ENCODE data around the gene HRK. TPM values are rescaled to one million over a fixed set of nuclear protein-coding genes. Genes with fewer than 3 reads are reported as not detected.

Gene HRK
- total and polyA plus RNA-seq, 2 of the 13 experiments (the other 11 are each of a cell fraction or from before 2014, with no cell fraction given), result 0.02 TPM; not detected in 1

DNA sequence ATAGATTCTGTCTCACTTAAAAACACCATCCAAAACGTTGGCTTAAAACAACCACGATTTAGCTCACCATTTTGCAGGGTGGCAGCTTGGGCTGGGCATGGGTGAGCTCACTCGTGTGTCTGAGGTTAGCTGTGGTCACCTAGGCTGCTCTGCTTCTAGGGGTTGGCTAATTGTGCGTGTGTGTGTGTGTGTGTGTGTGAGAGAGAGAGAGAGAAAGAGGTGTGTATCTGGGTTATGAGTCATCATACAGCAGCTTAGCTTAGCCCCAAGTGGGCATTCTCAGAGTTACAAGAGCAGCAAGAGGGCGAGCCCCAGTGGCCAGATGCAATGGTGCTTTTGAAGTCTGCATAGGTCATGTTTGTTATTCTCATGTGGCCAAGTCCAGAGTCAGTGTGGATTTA is 35.5 kb upstream of the HRK start (continued):
- TF ChIP-seq, protein P1, sequence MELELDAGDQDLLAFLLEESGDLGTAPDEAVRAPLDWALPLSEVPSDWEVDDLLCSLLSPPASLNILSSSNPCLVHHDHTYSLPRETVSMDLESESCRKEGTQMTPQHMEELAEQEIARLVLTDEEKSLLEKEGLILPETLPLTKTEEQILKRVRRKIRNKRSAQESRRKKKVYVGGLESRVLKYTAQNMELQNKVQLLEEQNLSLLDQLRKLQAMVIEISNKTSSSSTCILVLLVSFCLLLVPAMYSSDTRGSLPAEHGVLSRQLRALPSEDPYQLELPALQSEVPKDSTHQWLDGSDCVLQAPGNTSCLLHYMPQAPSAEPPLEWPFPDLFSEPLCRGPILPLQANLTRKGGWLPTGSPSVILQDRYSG (CRISPR knock-in tag; IDR thresholded peaks at IDR 0.05), result no peak
- TF ChIP-seq ZNF10 (CRISPR knock-in tag; IDR thresholded peaks at IDR 0.05; ENCODE audit: borderline replicate concordance, low read depth) (no peak), FOXP1 (IDR thresholded peaks at IDR 0.05) (peak; percentile 41; the same call in 1 of the 2 replicates), FOXP1 (CRISPR knock-in tag; IDR thresholded peaks at IDR 0.05) (0 out of 2 replicates have a peak, but pooled peaks have one; percentile 31), ZNF768 (CRISPR knock-in tag; IDR thresholded peaks at IDR 0.05) (no peak), ZKSCAN8 (CRISPR knock-in tag; IDR thresholded peaks at IDR 0.05; ENCODE audit: borderline replicate concordance) (0 out of 2 replicates have a peak, but pooled peaks have one; percentile 34), KLF11 (CRISPR knock-in tag; IDR thresholded peaks at IDR 0.05) (no peak), NR2F1 (CRISPR knock-in tag; IDR thresholded peaks at IDR 0.05) (peak in 1 of 2 experiments; percentile 78; a peak in 2 of 4 replicates), ZNF501 (CRISPR knock-in tag; IDR thresholded peaks at IDR 0.05) (0 out of 2 replicates have a peak, but pooled peaks have one; percentile 51), ZNF18 (CRISPR knock-in tag; IDR thresholded peaks at IDR 0.05; ENCODE audit: insufficient replicate concordance) (no peak), ZBTB42 (CRISPR knock-in tag; IDR thresholded peaks at IDR 0.05) (no peak), ZNF180 (CRISPR knock-in tag; IDR thresholded peaks at IDR 0.05; ENCODE audit: borderline replicate concordance, low read depth) (no peak), ZMAT5 (CRISPR knock-in tag; IDR thresholded peaks at IDR 0.05; ENCODE audit: borderline replicate concordance, low read depth) (no peak), JUN (CRISPR knock-in tag; IDR thresholded peaks at IDR 0.05) (peak; percentile 95), CBX1 (IDR thresholded peaks at IDR 0.05; ENCODE audit: low read depth) (no peak), MTA1 (CRISPR knock-in tag; IDR thresholded peaks at IDR 0.05; ENCODE audit: borderline replicate concordance) (peak; percentile 51; the same call in 1 of the 2 replicates), NR2F6 (IDR thresholded peaks at IDR 0.05) (peak; percentile 74), NR2F6 (CRISPR knock-in tag; IDR thresholded peaks at IDR 0.05) (peak; percentile 78), ZNF660 (CRISPR knock-in tag; IDR thresholded peaks at IDR 0.05; ENCODE audit: borderline replicate concordance, low read depth) (no peak), CHD4 (IDR thresholded peaks at IDR 0.05; ENCODE audit: borderline replicate concordance, low read length) (no peak), ZNF776 (CRISPR knock-in tag; IDR thresholded peaks at IDR 0.05) (no peak), MED1 (CRISPR knock-in tag; IDR thresholded peaks at IDR 0.05) (peak; percentile 24; the same call in 1 of the 2 replicates)
- TF ChIP-seq, protein P2, sequence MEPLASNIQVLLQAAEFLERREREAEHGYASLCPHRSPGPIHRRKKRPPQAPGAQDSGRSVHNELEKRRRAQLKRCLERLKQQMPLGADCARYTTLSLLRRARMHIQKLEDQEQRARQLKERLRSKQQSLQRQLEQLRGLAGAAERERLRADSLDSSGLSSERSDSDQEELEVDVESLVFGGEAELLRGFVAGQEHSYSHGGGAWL (CRISPR knock-in tag; IDR thresholded peaks at IDR 0.05), result no peak
- TF ChIP-seq, protein P3, sequence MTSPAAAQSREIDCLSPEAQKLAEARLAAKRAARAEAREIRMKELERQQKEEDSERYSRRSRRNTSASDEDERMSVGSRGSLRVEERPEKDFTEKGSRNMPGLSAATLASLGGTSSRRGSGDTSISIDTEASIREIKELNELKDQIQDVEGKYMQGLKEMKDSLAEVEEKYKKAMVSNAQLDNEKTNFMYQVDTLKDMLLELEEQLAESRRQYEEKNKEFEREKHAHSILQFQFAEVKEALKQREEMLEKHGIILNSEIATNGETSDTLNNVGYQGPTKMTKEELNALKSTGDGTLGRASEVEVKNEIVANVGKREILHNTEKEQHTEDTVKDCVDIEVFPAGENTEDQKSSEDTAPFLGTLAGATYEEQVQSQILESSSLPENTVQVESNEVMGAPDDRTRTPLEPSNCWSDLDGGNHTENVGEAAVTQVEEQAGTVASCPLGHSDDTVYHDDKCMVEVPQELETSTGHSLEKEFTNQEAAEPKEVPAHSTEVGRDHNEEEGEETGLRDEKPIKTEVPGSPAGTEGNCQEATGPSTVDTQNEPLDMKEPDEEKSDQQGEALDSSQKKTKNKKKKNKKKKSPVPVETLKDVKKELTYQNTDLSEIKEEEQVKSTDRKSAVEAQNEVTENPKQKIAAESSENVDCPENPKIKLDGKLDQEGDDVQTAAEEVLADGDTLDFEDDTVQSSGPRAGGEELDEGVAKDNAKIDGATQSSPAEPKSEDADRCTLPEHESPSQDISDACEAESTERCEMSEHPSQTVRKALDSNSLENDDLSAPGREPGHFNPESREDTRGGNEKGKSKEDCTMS (CRISPR knock-in tag; conservative IDR thresholded peaks at IDR 0.05), result no peak
- TF ChIP-seq, protein P4, sequence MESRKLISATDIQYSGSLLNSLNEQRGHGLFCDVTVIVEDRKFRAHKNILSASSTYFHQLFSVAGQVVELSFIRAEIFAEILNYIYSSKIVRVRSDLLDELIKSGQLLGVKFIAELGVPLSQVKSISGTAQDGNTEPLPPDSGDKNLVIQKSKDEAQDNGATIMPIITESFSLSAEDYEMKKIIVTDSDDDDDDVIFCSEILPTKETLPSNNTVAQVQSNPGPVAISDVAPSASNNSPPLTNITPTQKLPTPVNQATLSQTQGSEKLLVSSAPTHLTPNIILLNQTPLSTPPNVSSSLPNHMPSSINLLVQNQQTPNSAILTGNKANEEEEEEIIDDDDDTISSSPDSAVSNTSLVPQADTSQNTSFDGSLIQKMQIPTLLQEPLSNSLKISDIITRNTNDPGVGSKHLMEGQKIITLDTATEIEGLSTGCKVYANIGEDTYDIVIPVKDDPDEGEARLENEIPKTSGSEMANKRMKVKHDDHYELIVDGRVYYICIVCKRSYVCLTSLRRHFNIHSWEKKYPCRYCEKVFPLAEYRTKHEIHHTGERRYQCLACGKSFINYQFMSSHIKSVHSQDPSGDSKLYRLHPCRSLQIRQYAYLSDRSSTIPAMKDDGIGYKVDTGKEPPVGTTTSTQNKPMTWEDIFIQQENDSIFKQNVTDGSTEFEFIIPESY (CRISPR knock-in tag; IDR thresholded peaks at IDR 0.05), result no peak
